ENCODE data around the gene DOCK9. TPM values are rescaled to one million over a fixed set of nuclear protein-coding genes. Genes with fewer than 3 reads are reported as not detected.

Gene DOCK9
- total RNA-seq, 4 donors from 2014 or later = 127 to 191 (median 154) TPM

GRCh38 chr13:98871727-98872126 is 106.1 kb downstream of the DOCK9 start:
- peaks cover 28 to 92% (median 51%) of the 10 kb centered on the region in 4 donors for H3K36me3 ChIP-seq
- intact Hi-C loops (cut with DNase I) = loop anchor here (10.0 kb wide), 1 partner anchor 163 kb away; no protein-coding TSS in a partner anchor
- WGBS = 86% methylated on average over 12 of the region's 13 CpGs

GRCh38 chr13:98869408-98870090 is 108.3 kb downstream of the DOCK9 start:
- no peak overlapping the region for H3K4me3 ChIP-seq
- H3K4me1 ChIP-seq = peaks cover 0 to 8% (median 3%) of the 10 kb centered on the region in 4 donors
- peaks cover 48 to 93% (median 65%) of the 10 kb centered on the region in 4 donors for H3K36me3 ChIP-seq
- peak overlapping the region in 3 of 4 donors; percentile 1 to 45 (median 8) for H3K27ac ChIP-seq (replicated peaks in 1 of 4)
- intact Hi-C loops (cut with DNase I) = loop anchor here (10.0 kb wide), 1 partner anchor 165 kb away; no protein-coding TSS in a partner anchor
- peaks cover 0 to 9% (median 8%) of the 10 kb centered on the region in 4 donors for H3K9me3 ChIP-seq
- WGBS = 64% methylated on average over 6 of the region's 6 CpGs
- H3K27me3 ChIP-seq = no peaks in the 10 kb centered on the region
- TF ChIP-seq EP300 (IDR thresholded peaks at IDR 0.05) (no peak), POLR2AphosphoS5 (IDR thresholded peaks at IDR 0.05) (peak; percentile 7 to 44), POLR2A (IDR thresholded peaks at IDR 0.05; ENCODE audit: low read depth) (no peak), CTCF (IDR thresholded peaks at IDR 0.05) (peak in 1 of 3 experiments; percentile 10)
- no peak for DNase-seq (ENCODE audit: extremely low spot score)

More at GRCh38 chr13:98871727-98872126, 106.1 kb downstream of the DOCK9 start:
- Histone ChIP-seq H3K4me3 (no peak overlapping the region), H3K27me3 (no peaks in the 10 kb centered on the region), H3K4me1 (peaks cover 0 to 8% (median 3%) of the 10 kb centered on the region in 4 donors), H3K27ac (replicated peaks in 1 of 4) (no peak overlapping the region), H3K9me3 (peaks cover 0 to 9% (median 8%) of the 10 kb centered on the region in 4 donors)
- TF ChIP-seq POLR2A (IDR thresholded peaks at IDR 0.05; ENCODE audit: low read depth) = no peak
- no peak for TF ChIP-seq EP300 (IDR thresholded peaks at IDR 0.05)
- TF ChIP-seq CTCF (IDR thresholded peaks at IDR 0.05) = no peak
- no peak for TF ChIP-seq POLR2AphosphoS5 (IDR thresholded peaks at IDR 0.05)
- DNase-seq (ENCODE audit: extremely low spot score) = no peak

- H3K36me3 ChIP-seq = peaks cover 44 to 93% (median 66%) of the 10 kb centered on the region in 4 donors
- peaks cover 0 to 9% (median 8%) of the 10 kb centered on the region in 4 donors for H3K9me3 ChIP-seq
- peaks cover 0 to 8% (median 3%) of the 10 kb centered on the region in 4 donors for H3K4me1 ChIP-seq
- TF ChIP-seq POLR2A (IDR thresholded peaks at IDR 0.05; ENCODE audit: low read depth) = no peak
- TF ChIP-seq POLR2AphosphoS5 (IDR thresholded peaks at IDR 0.05) = no peak
- TF ChIP-seq CTCF (IDR thresholded peaks at IDR 0.05) = no peak
- no peak for TF ChIP-seq EP300 (IDR thresholded peaks at IDR 0.05)
- H3K27me3 ChIP-seq = no peaks in the 10 kb centered on the region
- H3K27ac ChIP-seq (replicated peaks in 1 of 4) = peak overlapping the region in 1 of 4 donors; percentile 8
- H3K4me3 ChIP-seq = no peak overlapping the region
- intact Hi-C loops (cut with DNase I) = no loop called here
- no peak for DNase-seq (ENCODE audit: extremely low spot score)
- 90% methylated on average over 3 of the region's 3 CpGs for WGBS
Observed at GRCh38 chr13:98868932-98869331, 108.9 kb downstream of the DOCK9 start.

GRCh38 chr13:98866882-98867281 is 111.0 kb downstream of the DOCK9 start:
- Histone ChIP-seq H3K27ac (replicated peaks in 1 of 4) (no peak overlapping the region), H3K27me3 (no peaks in the 10 kb centered on the region), H3K9me3 (no peaks in the 10 kb centered on the region), H3K36me3 (peaks cover 45 to 93% (median 64%) of the 10 kb centered on the region in 4 donors), H3K4me1 (peaks cover 0 to 8% (median 3%) of the 10 kb centered on the region in 4 donors), H3K4me3 (no peak overlapping the region)
- WGBS = 98% methylated on average over 1 of the region's 1 CpG
- no peak for TF ChIP-seq POLR2AphosphoS5 (IDR thresholded peaks at IDR 0.05)
- TF ChIP-seq POLR2A (IDR thresholded peaks at IDR 0.05; ENCODE audit: low read depth) = no peak
- TF ChIP-seq EP300 (IDR thresholded peaks at IDR 0.05) = no peak
- peak in 1 of 3 experiments; percentile 13 for TF ChIP-seq CTCF (IDR thresholded peaks at IDR 0.05)
- intact Hi-C loops (cut with DNase I) = no loop called here
- no peak for DNase-seq (ENCODE audit: extremely low spot score)

All from esophagus muscularis mucosa (tissue), 4 donors.